Heart right ventricle (tissue), 16 donors: ENCODE results near the gene MUC5B. TPM values are rescaled to one million over a fixed set of nuclear protein-coding genes. Genes with fewer than 3 reads are reported as not detected.

Source experiments
- ATAC-seq, 8 donors: fragments of 200-7000 bp; cut with Tn5 transposase; one replicate each; pipeline ENCODE4 v1.9.1; 2020; ENCODE audit warnings: mild to moderate bottlenecking in 8 of 8, moderate library complexity in 8 of 8, moderate number of reproducible peaks in 1 of 8
- DNase-seq, 2 donors: peaks; one replicate each; pipeline ENCODE4 v3.0.0-alpha.2; 2020
- H3K27ac ChIP-seq, 10 donors: fragments of 200-600 bp; sonication (generic) in 2 of 10; one replicate each; pipeline versions ENCODE4 v1.5.0 to v1.8.0; 2020 to 2022; ENCODE audit warnings: mild to moderate bottlenecking in 3 of 10
- H3K27me3 ChIP-seq, 7 donors: fragments of 200-600 bp; one replicate each; pipeline ENCODE4 v1.8.0; 2021 to 2022; ENCODE audit warnings: mild to moderate bottlenecking in 2 of 7
- H3K36me3 ChIP-seq, 9 donors: fragments of 200-600 bp; sonication (generic) in 1 of 9; one replicate each; pipeline versions ENCODE4 v1.5.0 to v1.8.0; 2020 to 2022; ENCODE audit warnings: mild to moderate bottlenecking in 2 of 9
- H3K4me1 ChIP-seq, 9 donors: fragments of 200-600 bp; sonication (generic) in 1 of 9; one replicate each; pipeline versions ENCODE4 v1.5.0 to v1.8.0; 2020 to 2022; ENCODE audit warnings: mild to moderate bottlenecking in 4 of 9
- H3K4me3 ChIP-seq, 10 donors: fragments of 200-600 bp; sonication (generic) in 2 of 10; one replicate each; pipeline versions ENCODE4 v1.5.0 to v1.8.0; 2020 to 2022; ENCODE audit warnings: mild to moderate bottlenecking in 7 of 10, moderate library complexity in 2 of 10
- H3K9me3 ChIP-seq, 11 donors: fragments of 200-600 bp in 10 of 11; sonication (generic) in 2 of 11; one replicate each; pipeline versions ENCODE4 v1.5.0 to v1.8.0; 2013 to 2022; ENCODE audit warnings: mild to moderate bottlenecking in 2 of 11, control low read depth in 1 of 11, moderate library complexity in 1 of 11
- CTCF ChIP-seq, 9 donors: fragments of 200-600 bp; sonication (generic) in 2 of 9; IDR thresholded peaks; one replicate each; pipeline versions ENCODE4 v1.5.0 to v1.8.0; 2021 to 2022; ENCODE audit warnings: antibody characterized with exemption in 9 of 9, mild to moderate bottlenecking in 5 of 9, moderate library complexity in 1 of 9
- WGBS, 2 donors: extraction: QIAGEN DNeasy Blood & Tissue Kit; methylation state at CpG; one replicate each; pipeline ENCODE4 v1.1.7; 2013; ENCODE audit warnings: inconsistent platforms in 1 of 2; 5-methylcytosine and 5-hydroxymethylcytosine counted together
- intact Hi-C, 10 donors: fragments of 100-400 bp; cut with DNase I; formaldehyde crosslinking; loops; one replicate each; pipeline versions ENCODE4 v1.11.1 to v1.14.2; 2022
- polyA plus RNA-seq, 2 donors: library from polyadenylated mRNA; stranded (reverse); fragments of 200-250 nt; gene quantifications; one replicate each; pipeline ENCODE4 v1.2.3, GENCODE V29; 2013
- total RNA-seq, 10 donors: library from RNA; stranded (reverse); fragmentation: NEBNext Ultra II Directional in 3 of 10; extraction: Animal tissue kit (Norgen Biotek cat#: 25700) in 3 of 10; gene quantifications; one replicate each; pipeline versions ENCODE4 v1.2.1 to v1.2.4, GENCODE V29; 2021 to 2023
- donor health status: Arrhythmogenic right ventricular cardiomyopathy.
- donor health status: ischemic (EF 13 %, LVEDD 7.1; RV severe dilation, severe dysfunction).
- donor health status: healthy with polysubstance abuse.
- donor health status: DM: no; HTN: yes; CAD: no.
- donor health status: DM: no; HTN: no; CAD: no.
- donor health status: ischemic (EF 25% LVEDD 6.9; RV normal size, moderate dysfunction).
- donor health status: ischemic (EF 25% LVEDD 5.7; RV mildly dilated, moderate dysfunction).
- donor health status: healthy.
- donor health status: DM: yes; HTN: yes; CAD: no.
- donor health status: Ischemic cardiomyopathy.
- donor health status: ischemic (EF 35%, LVEDD 5.7; RV mildly dilated, moderate dysfunction).
- donor health status: nonischemic (EF 11% LVEDD 7.7; RV severe dilation, severe dysfunction).
- donor health status: DM: yes; HTN: yes; CAD: no.
- donor health status: PGD.
- donor health status: ischemic (EF 29% LVEDD 5.4; RV normal size, mild dysfunction).
- donor health status: nonischemic (EF 23%, LVEDD 6.1; RV moderate dilation, normal function).

MUC5B gene
- total and polyA plus RNA-seq, 12 donors, result not detected

DNA sequence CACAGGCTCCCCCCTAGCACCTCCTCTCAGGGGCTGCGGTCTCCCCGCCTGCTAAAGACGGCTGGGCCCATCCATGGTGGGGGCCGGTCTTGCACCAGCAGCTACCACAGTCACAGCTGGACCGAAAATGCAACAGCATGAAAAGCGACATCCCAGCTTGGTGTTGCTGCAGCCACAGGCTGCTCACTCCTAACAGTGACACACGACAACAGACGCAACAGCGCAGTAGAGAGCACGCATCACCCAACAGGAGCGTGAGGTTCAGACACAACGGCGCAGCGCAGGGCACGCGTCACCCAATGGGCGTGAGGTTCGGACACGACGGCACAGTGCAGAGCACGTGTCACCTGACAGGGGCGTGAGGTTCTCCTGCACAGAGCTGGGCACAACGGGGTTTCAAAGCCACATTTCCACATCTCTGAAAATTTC is 62.5 kb downstream of the MUC5B start:
- H3K9me3 ChIP-seq, result no peaks in the 10 kb centered on the region
- intact Hi-C loops, result no loop called here
- H3K27me3 ChIP-seq, result no peaks in the 10 kb centered on the region
- no peak overlapping the region for H3K27ac ChIP-seq
- ATAC-seq (no peak), DNase-seq (no peak)
- H3K4me3 ChIP-seq, result no peak overlapping the region
- peaks cover 0 to 93% (median 27%) of the 10 kb centered on the region in 9 donors for H3K36me3 ChIP-seq
- no peak for TF ChIP-seq CTCF (IDR thresholded peaks at IDR 0.05)
- peaks cover 0 to 18% (median 7%) of the 10 kb centered on the region in 9 donors for H3K4me1 ChIP-seq
- 95 to 97% methylated on average over 23 of the region's 23 CpGs for WGBS, 2 donors

DNA sequence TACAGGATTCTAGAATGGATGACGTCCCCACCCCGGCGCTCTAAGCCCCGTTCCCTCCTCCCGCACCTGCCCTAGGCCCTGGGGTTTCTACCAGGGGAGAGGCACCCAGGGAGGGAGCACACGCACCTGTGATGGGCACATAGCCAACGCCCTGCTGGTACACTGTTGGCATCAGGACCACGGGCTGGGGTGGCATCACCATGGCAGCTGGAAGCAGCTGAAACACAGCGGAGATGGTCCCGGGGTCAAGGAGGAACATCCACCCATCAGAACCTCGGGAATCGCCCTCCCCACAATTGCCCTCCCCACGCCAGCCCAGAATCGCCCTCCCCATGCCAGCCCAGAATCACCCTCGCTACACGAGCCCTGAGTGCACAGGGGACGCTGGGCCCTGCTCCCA is 63.0 kb downstream of the MUC5B start:
- no peak for TF ChIP-seq CTCF (IDR thresholded peaks at IDR 0.05)
- Histone ChIP-seq H3K4me3 (no peak overlapping the region), H3K9me3 (no peaks in the 10 kb centered on the region), H3K27me3 (no peaks in the 10 kb centered on the region), H3K4me1 (peaks cover 0 to 18% (median 7%) of the 10 kb centered on the region in 9 donors), H3K36me3 (peaks cover 0 to 93% (median 23%) of the 10 kb centered on the region in 9 donors), H3K27ac (no peak overlapping the region)
- no peak for ATAC-seq
- intact Hi-C loops, result no loop called here
- no peak for DNase-seq
- WGBS, 2 donors, result 95% methylated on average over 17 of the region's 17 CpGs

DNA sequence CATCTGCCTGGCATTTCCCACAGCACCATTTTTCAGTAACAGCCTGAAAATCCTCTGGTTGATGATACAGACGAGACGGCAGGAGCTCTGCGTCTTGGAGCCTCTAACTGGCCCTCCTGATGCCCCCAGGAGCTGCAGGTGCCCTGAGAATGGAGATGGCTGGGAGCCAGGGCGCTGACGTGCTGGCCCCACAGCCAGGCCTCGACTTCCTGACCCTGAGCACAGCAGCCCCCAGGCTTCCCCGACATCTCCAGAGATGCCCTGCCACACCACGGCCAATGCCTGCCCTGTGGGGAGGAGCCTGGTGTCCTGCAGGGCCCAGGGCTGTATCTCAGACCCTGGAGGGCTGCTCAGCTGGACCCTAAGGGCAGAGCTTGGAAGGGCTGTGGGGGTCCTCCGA is 65.1 kb downstream of the MUC5B start:
- DNase-seq (no peak), ATAC-seq (no peak)
- H3K27ac ChIP-seq, result no peak overlapping the region
- WGBS, 2 donors, result 95 to 97% methylated on average over 9 of the region's 9 CpGs
- H3K4me1 ChIP-seq, result peaks cover 0 to 8% (median 0%) of the 10 kb centered on the region in 9 donors
- intact Hi-C loops, result no loop called here
- no peak for TF ChIP-seq CTCF (IDR thresholded peaks at IDR 0.05)
- no peak overlapping the region for H3K4me3 ChIP-seq
- no peaks in the 10 kb centered on the region for H3K9me3 ChIP-seq
- H3K36me3 ChIP-seq, result peaks cover 0 to 88% (median 19%) of the 10 kb centered on the region in 9 donors
- no peaks in the 10 kb centered on the region for H3K27me3 ChIP-seq

DNA sequence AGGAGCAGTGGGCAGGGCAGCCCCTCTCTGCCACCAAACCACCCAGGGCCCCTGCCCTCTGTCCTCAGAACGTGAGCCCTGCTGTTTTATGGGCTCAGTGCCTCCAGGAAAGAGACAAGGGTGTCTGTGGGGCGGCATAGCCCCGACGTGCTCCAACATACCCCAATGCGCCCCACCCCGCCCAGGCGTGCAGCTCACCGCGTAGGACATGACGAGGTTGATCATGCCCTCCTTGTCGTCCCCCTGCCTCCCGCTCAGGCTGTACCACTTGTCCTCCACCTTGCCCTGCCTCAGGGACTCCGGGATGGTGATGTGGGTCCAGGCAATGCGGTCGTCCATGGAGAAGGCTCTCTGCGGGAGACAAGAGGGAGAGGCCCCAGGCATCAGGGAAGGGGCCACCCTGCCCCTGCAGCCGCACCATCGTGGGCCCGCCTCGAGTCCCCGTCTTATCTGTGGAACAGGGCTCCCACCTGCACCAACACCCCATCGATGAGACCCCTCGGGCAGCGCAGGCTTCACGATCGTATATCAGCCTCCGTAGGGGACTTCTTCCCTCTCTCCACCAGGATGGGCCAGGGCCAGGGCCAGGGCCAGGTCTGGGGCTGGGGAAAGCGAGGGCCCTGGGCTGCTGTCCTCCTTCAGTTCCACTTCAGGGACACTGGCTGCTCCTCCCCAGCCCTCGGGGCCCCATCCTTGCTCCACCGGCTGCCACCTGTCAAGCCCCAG is 65.7 kb downstream of the MUC5B start:
- TF ChIP-seq CTCF (IDR thresholded peaks at IDR 0.05), result no peak
- no peak for DNase-seq
- no peak overlapping the region for H3K4me3 ChIP-seq
- ATAC-seq, result no peak
- H3K27me3 ChIP-seq, result no peaks in the 10 kb centered on the region
- WGBS, 2 donors, result 94 to 96% methylated on average over 30 of the region's 30 CpGs
- H3K9me3 ChIP-seq, result no peaks in the 10 kb centered on the region
- H3K36me3 ChIP-seq, result peaks cover 0 to 88% (median 20%) of the 10 kb centered on the region in 9 donors
- intact Hi-C loops, result no loop called here
- H3K27ac ChIP-seq, result no peak overlapping the region
- peaks cover 0 to 8% (median 0%) of the 10 kb centered on the region in 9 donors for H3K4me1 ChIP-seq
